Measurements from ENCODE around the gene ZNF280B. TPM values are rescaled to one million over a fixed set of nuclear protein-coding genes. Genes with fewer than 3 reads are reported as not detected.

ZNF280B gene
- total and polyA plus RNA-seq, 2 of the 13 experiments (the other 11 are each of a cell fraction or from before 2014, with no cell fraction given) = 3.7 to 3.9 TPM

GRCh38 chr22:22507743-22508273 lies 734 bp downstream of the ZNF280B start:
- Histone ChIP-seq H3K27ac (ENCODE audit: extremely low read length, insufficient read depth, low read length) (peak overlapping the region; percentile 44), H2AFZ (ENCODE audit: low read length) (no peak overlapping the region), H3K36me3 (replicated peaks in 1 of 2; ENCODE audit: control insufficient read depth in 1 of 2, insufficient read depth in 2 of 2, low read length in 2 of 2) (peaks cover 0 to 22% of the 10 kb centered on the region in 2 experiments; a peak in 3 of 5 replicates), H4K20me1 (ENCODE audit: insufficient read depth, low read length) (no peaks in the 10 kb centered on the region), H3K27me3 (ENCODE audit: control insufficient read depth in 1 of 2, insufficient read depth in 2 of 2, low read length in 2 of 2) (no peaks in the 10 kb centered on the region; a peak in 1 of 5 replicates), H3K9ac (ENCODE audit: insufficient read depth, low read depth, low read length) (peak overlapping the region; percentile 81), H3K9me3 (ENCODE audit: low read length) (peaks cover 6% of the 10 kb centered on the region; the same call in 1 of the 2 replicates), H3K79me2 (ENCODE audit: insufficient read depth, low read length) (peaks cover 8% of the 10 kb centered on the region), H3K4me3 (replicated peaks in 1 of 3; ENCODE audit: insufficient read depth in 1 of 3, low read depth in 2 of 3, low read length in 3 of 3) (peak overlapping the region; percentile 79 to 97 (median 87)), H3K4me2 (ENCODE audit: low read depth, low read length) (peak overlapping the region; percentile 80), H3K4me1 (ENCODE audit: insufficient read depth, low read length) (peaks cover 16% of the 10 kb centered on the region)
- DNase-seq (ENCODE audit: low spot score) = no peak
- WGBS (ENCODE audit: low lambda C conversion rate) = 22% methylated on average over 13 of the region's 13 CpGs
- POLR2A ChIA-PET = interaction anchor here (1.1 to 1.8 kb wide), 2 partner anchors 12 kb away, joined by 3 to 32 read pairs; partner anchors contain the start of gene ZNF280A
- ATAC-seq = peak; percentile 38
- no TSS peak for BruUV-seq (replicated peaks)
- TF ChIP-seq ZFP36L2 (CRISPR knock-in tag; IDR thresholded peaks at IDR 0.05) (no peak), TRIM24 (CRISPR knock-in tag; IDR thresholded peaks at IDR 0.05) (no peak), NFRKB (IDR thresholded peaks at IDR 0.05) (no peak), SMYD3 (CRISPR knock-in tag; IDR thresholded peaks at IDR 0.05) (no peak), ZNF569 (CRISPR knock-in tag; IDR thresholded peaks at IDR 0.05; ENCODE audit: borderline replicate concordance) (no peak), GATA4 (IDR thresholded peaks at IDR 0.05; ENCODE audit: borderline replicate concordance, low read depth) (no peak), ZNF576 (CRISPR knock-in tag; IDR thresholded peaks at IDR 0.05) (no peak), SRSF4 (IDR thresholded peaks at IDR 0.05; ENCODE audit: low read depth, low read length, poor library complexity, severe bottlenecking) (no peak)
- in situ Hi-C loops (cut with HindIII; ENCODE audit: extremely low pct_ligation_motif_present, low pct_unique_long_range_greater_than_20kb) (no loop called here), intact Hi-C loops (cut with micrococcal nuclease; ENCODE audit: unreplicated experiment) (no loop called here)
- CTCF ChIA-PET (ENCODE audit: low intra/inter-chr PET ratio, low total read pairs) = interaction anchor here (0.9 kb wide), 1 partner anchor 44 kb away, joined by 3 read pairs; no protein-coding TSS in a partner anchor
- no peak for FAIRE-seq

GRCh38 chr22:22506736-22507135 lies 1.8 kb downstream of the ZNF280B start:
- BruUV-seq (replicated peaks) = no TSS peak
- peaks cover 16% of the 10 kb centered on the region for H3K4me1 ChIP-seq (ENCODE audit: insufficient read depth, low read length)
- no peak overlapping the region for H3K9ac ChIP-seq (ENCODE audit: insufficient read depth, low read depth, low read length)
- H2AFZ ChIP-seq (ENCODE audit: low read length) = no peak overlapping the region
- CTCF ChIA-PET (ENCODE audit: low intra/inter-chr PET ratio, low total read pairs) = no interaction called here
- H3K36me3 ChIP-seq (replicated peaks in 1 of 2; ENCODE audit: control insufficient read depth in 1 of 2, insufficient read depth in 2 of 2, low read length in 2 of 2) = peaks cover 0 to 27% of the 10 kb centered on the region in 2 experiments; a peak in 3 of 5 replicates
- H4K20me1 ChIP-seq (ENCODE audit: insufficient read depth, low read length) = no peaks in the 10 kb centered on the region
- 100% methylated on average over 1 of the region's 1 CpG for WGBS (ENCODE audit: low lambda C conversion rate)
- intact Hi-C loops (cut with micrococcal nuclease; ENCODE audit: unreplicated experiment) = no loop called here
- H3K4me3 ChIP-seq (replicated peaks in 1 of 3; ENCODE audit: insufficient read depth in 1 of 3, low read depth in 2 of 3, low read length in 3 of 3) = no peak overlapping the region
- H3K27ac ChIP-seq (ENCODE audit: extremely low read length, insufficient read depth, low read length) = no peak overlapping the region
- no peaks in the 10 kb centered on the region; a peak in 1 of 5 replicates for H3K27me3 ChIP-seq (ENCODE audit: control insufficient read depth in 1 of 2, insufficient read depth in 2 of 2, low read length in 2 of 2)
- DNase-seq (ENCODE audit: low spot score) (no peak), FAIRE-seq (no peak), ATAC-seq (no peak)
- in situ Hi-C loops (cut with HindIII; ENCODE audit: extremely low pct_ligation_motif_present, low pct_unique_long_range_greater_than_20kb) = no loop called here
- TF ChIP-seq ZNF556 (CRISPR knock-in tag; IDR thresholded peaks at IDR 0.05; ENCODE audit: borderline replicate concordance) (no peak), FLYWCH1 (CRISPR knock-in tag; IDR thresholded peaks at IDR 0.05) (no peak), FOSL1 (CRISPR knock-in tag; IDR thresholded peaks at IDR 0.05; ENCODE audit: borderline replicate concordance) (no peak), ZSCAN30 (CRISPR knock-in tag; IDR thresholded peaks at IDR 0.05) (no peak), ZNF331 (CRISPR knock-in tag; IDR thresholded peaks at IDR 0.05) (no peak), TSC22D2 (CRISPR knock-in tag; IDR thresholded peaks at IDR 0.05; ENCODE audit: borderline replicate concordance) (no peak)
- TF ChIP-seq, protein P1, sequence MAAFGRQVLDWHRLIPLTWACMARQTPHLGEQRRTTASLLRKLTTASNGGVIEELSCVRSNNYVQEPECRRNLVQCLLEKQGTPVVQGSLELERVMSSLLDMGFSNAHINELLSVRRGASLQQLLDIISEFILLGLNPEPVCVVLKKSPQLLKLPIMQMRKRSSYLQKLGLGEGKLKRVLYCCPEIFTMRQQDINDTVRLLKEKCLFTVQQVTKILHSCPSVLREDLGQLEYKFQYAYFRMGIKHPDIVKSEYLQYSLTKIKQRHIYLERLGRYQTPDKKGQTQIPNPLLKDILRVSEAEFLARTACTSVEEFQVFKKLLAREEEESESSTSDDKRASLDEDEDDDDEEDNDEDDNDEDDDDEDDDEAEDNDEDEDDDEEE (CRISPR knock-in tag; IDR thresholded peaks at IDR 0.05) = no peak
- 0 out of 2 replicates have a peak overlapping the region, but pooled peaks have one; percentile 10 for H3K4me2 ChIP-seq (ENCODE audit: low read depth, low read length)
- H3K9me3 ChIP-seq (ENCODE audit: low read length) = peaks cover 6% of the 10 kb centered on the region; the same call in 1 of the 2 replicates
- H3K79me2 ChIP-seq (ENCODE audit: insufficient read depth, low read length) = peaks cover 8% of the 10 kb centered on the region
- POLR2A ChIA-PET = interaction anchor here (1.1 kb wide), 1 partner anchor 13 kb away, joined by 3 read pairs; the partner anchor contains the start of gene ZNF280A

Measured in HepG2 (cell line).